ENCODE results near the gene REXO1.

The REXO1 gene

GRCh38 chr19:1860821-1861598, 12.7 kb upstream of the REXO1 start:
- DNase-seq = no peak

- DNase-seq = peak in 32 of 51 donors; percentile 8 to 78 (median 48)
Observed at GRCh38 chr19:1860042-1860775, 11.9 kb upstream of the REXO1 start.

- DNase-seq = no peak
Observed at GRCh38 chr19:1859331-1859781, 11.1 kb upstream of the REXO1 start.

GRCh38 chr19:1858412-1859081, 10.3 kb upstream of the REXO1 start:
- no peak for DNase-seq

- peak in 1 of 51 donors; percentile 14 for DNase-seq
Observed at GRCh38 chr19:1857648-1858326, 9.5 kb upstream of the REXO1 start.

- peak in 28 of 51 donors; percentile 13 to 69 (median 42) for DNase-seq
Observed at GRCh38 chr19:1856698-1857603, 8.7 kb upstream of the REXO1 start.

GRCh38 chr19:1856345-1856697, 8.0 kb upstream of the REXO1 start:
- DNase-seq = no peak

- DNase-seq = no peak
Observed at GRCh38 chr19:1855828-1856255, 7.6 kb upstream of the REXO1 start.

- peak in 42 of 51 donors; percentile 10 to 81 (median 52) for DNase-seq
Observed at GRCh38 chr19:1855040-1855827, 7.0 kb upstream of the REXO1 start.

GRCh38 chr19:1854542-1855039, 6.3 kb upstream of the REXO1 start:
- DNase-seq = peak in 1 of 51 donors; percentile 19

GRCh38 chr19:1854039-1854541, 5.8 kb upstream of the REXO1 start:
- no peak for DNase-seq

- DNase-seq = peak in 34 of 51 donors; percentile 10 to 64 (median 36)
Observed at GRCh38 chr19:1853295-1854038, 5.2 kb upstream of the REXO1 start.

GRCh38 chr19:1852581-1853128, 4.4 kb upstream of the REXO1 start:
- DNase-seq = no peak

GRCh38 chr19:1851654-1852580, 3.6 kb upstream of the REXO1 start:
- peak in 11 of 51 donors; percentile 1 to 61 (median 27) for DNase-seq

- no peak for DNase-seq
Observed at GRCh38 chr19:1850809-1851653, 2.7 kb upstream of the REXO1 start.

GRCh38 chr19:1849886-1850398, 1.7 kb upstream of the REXO1 start:
- no peak for DNase-seq

All from hypothalamus (tissue), 51 donors.